ENCODE data around the gene RHBDD3. TPM values are rescaled to one million over a fixed set of nuclear protein-coding genes. Genes with fewer than 3 reads are reported as not detected.
A peak's percentile ranks its signal among the peaks of the same experiment; 100 is the strongest.

The RHBDD3 gene
- total and polyA plus RNA-seq, 12 donors: 7.0 to 25.8 (median 12.6) TPM

- no peak for TF ChIP-seq CTCF (IDR thresholded peaks at IDR 0.05)
- no peak for DNase-seq
- Histone ChIP-seq H3K36me3 (peaks cover 0 to 12% (median 0%) of the 10 kb centered on the region in 9 donors), H3K27ac (peak overlapping the region in 3 of 10 donors; percentile 7 to 55 (median 34)), H3K27me3 (peaks cover 5 to 51% (median 27%) of the 10 kb centered on the region in 7 donors), H3K9me3 (no peaks in the 10 kb centered on the region), H3K4me1 (peaks cover 33 to 60% (median 54%) of the 10 kb centered on the region in 9 donors), H3K4me3 (peak overlapping the region; percentile 23 to 54 (median 44))
- intact Hi-C loops (cut with DNase I): no loop called here
- ATAC-seq: no peak
- WGBS, 2 donors: 3% methylated on average over 68 to 69 of the region's 69 CpGs
Measured at GRCh38 chr22:29314537-29315285, 46.9 kb upstream of the RHBDD3 start.

GRCh38 chr22:29313576-29314466 lies 46.0 kb upstream of the RHBDD3 start:
- H3K4me3 ChIP-seq: peak overlapping the region in 9 of 10 donors; percentile 2 to 54 (median 45)
- peaks cover 0 to 12% (median 0%) of the 10 kb centered on the region in 9 donors for H3K36me3 ChIP-seq
- peaks cover 5 to 51% (median 27%) of the 10 kb centered on the region in 7 donors for H3K27me3 ChIP-seq
- H3K27ac ChIP-seq: no peak overlapping the region
- WGBS, 2 donors: 16 to 19% methylated on average over 49 to 51 of the region's 51 CpGs
- no peaks in the 10 kb centered on the region for H3K9me3 ChIP-seq
- H3K4me1 ChIP-seq: peaks cover 41 to 69% (median 63%) of the 10 kb centered on the region in 9 donors
- ATAC-seq: no peak
- no peak for TF ChIP-seq CTCF (IDR thresholded peaks at IDR 0.05)
- DNase-seq: no peak
- intact Hi-C loops (cut with DNase I): no loop called here

GRCh38 chr22:29313126-29313575 lies 45.4 kb upstream of the RHBDD3 start:
- H3K36me3 ChIP-seq: peaks cover 0 to 12% (median 0%) of the 10 kb centered on the region in 9 donors
- H3K4me3 ChIP-seq: peak overlapping the region in 5 of 10 donors; percentile 2 to 54 (median 50)
- peaks cover 5 to 51% (median 27%) of the 10 kb centered on the region in 7 donors for H3K27me3 ChIP-seq
- intact Hi-C loops (cut with DNase I): no loop called here
- 19 to 25% methylated on average over 44 of the region's 44 CpGs for WGBS, 2 donors
- peaks cover 48 to 75% (median 70%) of the 10 kb centered on the region in 9 donors for H3K4me1 ChIP-seq
- peak; percentile 37 to 77 (median 71) for TF ChIP-seq CTCF (IDR thresholded peaks at IDR 0.05)
- ATAC-seq (peak in 3 of 8 donors; percentile 2 to 5 (median 3)), DNase-seq (peak in 1 of 2 donors; percentile 52)
- no peaks in the 10 kb centered on the region for H3K9me3 ChIP-seq
- no peak overlapping the region for H3K27ac ChIP-seq

Measured in heart right ventricle (tissue), 16 donors.